Left lung (tissue), 10 donors: ENCODE data around the gene SLCO3A1. TPM values are rescaled to one million over a fixed set of nuclear protein-coding genes. Genes with fewer than 3 reads are reported as not detected.
A peak's percentile ranks its signal among the peaks of the same experiment; 100 is the strongest.

Experiments
- ATAC-seq: fragments of 200-7000 bp; cut with Tn5 transposase; one replicate; pipeline ENCODE4 v1.9.1; 2020; ENCODE audit warnings: moderate library complexity
- DNase-seq, 4 donors: peaks; one replicate each; pipeline ENCODE4 v3.0.0-alpha.2; 2013 to 2020
- H3K27ac ChIP-seq, 2 donors: fragments of 200-600 bp; sonication (generic) in 1 of 2; one replicate each; pipeline versions ENCODE4 v1.5.0 to v1.8.0; 2020 to 2021
- H3K27me3 ChIP-seq, 2 donors: fragments of 200-600 bp; sonication (generic) in 1 of 2; one replicate each; pipeline versions ENCODE4 v1.5.0 to v1.8.0; 2020 to 2021
- H3K36me3 ChIP-seq, 2 donors: fragments of 200-600 bp; sonication (generic) in 1 of 2; one replicate each; pipeline versions ENCODE4 v1.5.0 to v1.8.0; 2020 to 2021
- H3K4me1 ChIP-seq, 2 donors: fragments of 200-600 bp; one replicate each; pipeline ENCODE4 v1.8.0; 2021
- H3K4me3 ChIP-seq, 2 donors: fragments of 200-600 bp; sonication (generic) in 1 of 2; one replicate each; pipeline versions ENCODE4 v1.5.0 to v1.8.0; 2020 to 2021; ENCODE audit warnings: mild to moderate bottlenecking in 1 of 2
- H3K9me3 ChIP-seq, 2 donors: fragments of 200-600 bp; sonication (generic) in 1 of 2; one replicate each; pipeline versions ENCODE4 v1.5.0 to v1.8.0; 2020 to 2021
- CTCF ChIP-seq, 2 donors: fragments of 200-600 bp; sonication (generic) in 1 of 2; IDR thresholded peaks; one replicate each; pipeline versions ENCODE4 v1.5.0 to v1.8.0; 2021; ENCODE audit warnings: antibody characterized with exemption in 2 of 2
- intact Hi-C, 2 donors: fragments of 100-400 bp; cut with DNase I; formaldehyde crosslinking; loops; one replicate each; pipeline versions ENCODE4 v1.11.2 to v1.14.2; 2022
- polyA plus RNA-seq, 6 donors: library from polyadenylated mRNA; unstranded; fragments of 120-200 nt; gene quantifications; one replicate each; pipeline ENCODE4 v1.2.1, GENCODE V29; 2013; ENCODE audit not compliant: insufficient read length in 6 of 6
- total RNA-seq, 2 donors: library from RNA; stranded (reverse); fragmentation: NEBNext Ultra II Directional; extraction: Animal tissue kit (Norgen Biotek cat#: 25700); gene quantifications; one replicate each; pipeline ENCODE4 v1.2.1, GENCODE V29; 2021
- donor health status: DM: no; HTN: yes; CAD: no.
- donor health status: DM: no; HTN: no; CAD: no.

Gene SLCO3A1
- total and polyA plus RNA-seq, 8 donors = 7.7 to 49.0 (median 11.9) TPM

GRCh38 chr15:92152983-92153382, 299.5 kb downstream of the SLCO3A1 start:
- ATAC-seq (no peak), DNase-seq (no peak)
- intact Hi-C loops = no loop called here
- TF ChIP-seq CTCF (IDR thresholded peaks at IDR 0.05) = no peak
- no peak overlapping the region for H3K27ac ChIP-seq
- H3K36me3 ChIP-seq = peaks cover 0 to 94% of the 10 kb centered on the region in 2 donors
- H3K27me3 ChIP-seq = no peaks in the 10 kb centered on the region
- no peaks in the 10 kb centered on the region for H3K9me3 ChIP-seq
- no peak overlapping the region for H3K4me3 ChIP-seq
- H3K4me1 ChIP-seq = no peaks in the 10 kb centered on the region

GRCh38 chr15:92153620-92154019, 300.1 kb downstream of the SLCO3A1 start:
- ATAC-seq = no peak
- Histone ChIP-seq H3K9me3 (no peaks in the 10 kb centered on the region), H3K4me1 (no peaks in the 10 kb centered on the region), H3K36me3 (peaks cover 0 to 91% of the 10 kb centered on the region in 2 donors), H3K4me3 (no peak overlapping the region), H3K27ac (no peak overlapping the region), H3K27me3 (no peaks in the 10 kb centered on the region)
- intact Hi-C loops = no loop called here
- TF ChIP-seq CTCF (IDR thresholded peaks at IDR 0.05) = no peak
- DNase-seq = no peak

GRCh38 chr15:92155934-92156333, 302.4 kb downstream of the SLCO3A1 start:
- no peaks in the 10 kb centered on the region for H3K9me3 ChIP-seq
- no peak for TF ChIP-seq CTCF (IDR thresholded peaks at IDR 0.05)
- peaks cover 0 to 68% of the 10 kb centered on the region in 2 donors for H3K36me3 ChIP-seq
- no peak for DNase-seq
- no peaks in the 10 kb centered on the region for H3K4me1 ChIP-seq
- H3K27ac ChIP-seq = no peak overlapping the region
- H3K4me3 ChIP-seq = no peak overlapping the region
- intact Hi-C loops = no loop called here
- no peaks in the 10 kb centered on the region for H3K27me3 ChIP-seq
- ATAC-seq = no peak

- ATAC-seq = no peak
- TF ChIP-seq CTCF (IDR thresholded peaks at IDR 0.05) = no peak
- H3K4me3 ChIP-seq = no peak overlapping the region
Measured at GRCh38 chr15:92157666-92158298, 304.3 kb downstream of the SLCO3A1 start.

GRCh38 chr15:92158426-92158825, 304.9 kb downstream of the SLCO3A1 start:
- H3K4me1 ChIP-seq = no peaks in the 10 kb centered on the region
- ATAC-seq (peak; percentile 80), DNase-seq (no peak)
- no peaks in the 10 kb centered on the region for H3K27me3 ChIP-seq
- intact Hi-C loops = no loop called here
- H3K4me3 ChIP-seq = no peak overlapping the region
- no peak overlapping the region for H3K27ac ChIP-seq
- no peak for TF ChIP-seq CTCF (IDR thresholded peaks at IDR 0.05)
- peaks cover 0 to 69% of the 10 kb centered on the region in 2 donors for H3K36me3 ChIP-seq
- H3K9me3 ChIP-seq = no peaks in the 10 kb centered on the region

More at GRCh38 chr15:92157666-92158298, 304.3 kb downstream of the SLCO3A1 start:
- Histone ChIP-seq H3K27ac (no peak overlapping the region), H3K4me1 (no peaks in the 10 kb centered on the region), H3K27me3 (no peaks in the 10 kb centered on the region), H3K9me3 (no peaks in the 10 kb centered on the region), H3K36me3 (peaks cover 0 to 69% of the 10 kb centered on the region in 2 donors)
- DNase-seq = no peak
- intact Hi-C loops = no loop called here
